ENCODE data around the gene SCFD2.

SCFD2 gene

DNA sequence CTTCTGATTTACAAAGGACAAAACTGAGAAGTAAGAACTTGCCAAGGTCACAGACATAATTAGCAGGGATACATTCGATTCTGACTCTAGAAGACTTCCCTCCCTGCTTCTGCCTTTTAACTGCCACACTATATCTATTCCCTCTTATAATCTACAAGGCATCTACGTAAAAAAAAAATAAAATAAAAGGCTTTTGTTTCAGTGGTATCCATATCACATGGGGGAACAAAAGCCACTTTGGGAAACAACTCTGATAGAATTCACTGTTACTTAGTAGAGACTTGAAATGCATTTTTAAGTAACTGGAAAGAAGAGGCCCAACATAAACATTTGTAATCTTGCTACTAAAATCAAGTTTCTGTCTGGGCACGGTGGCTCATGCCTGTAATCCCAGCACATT, 247.2 kb downstream of the SCFD2 start:
- H3K4me3 ChIP-seq (ENCODE audit: low read length): no peak overlapping the region
- no peaks in the 10 kb centered on the region for H3K36me3 ChIP-seq (ENCODE audit: insufficient read depth, low read length)
- peaks cover 6% of the 10 kb centered on the region for H3K4me1 ChIP-seq (ENCODE audit: control insufficient read depth, insufficient read depth, low read length)
- no peaks in the 10 kb centered on the region for H3K9me3 ChIP-seq (replicated peaks; ENCODE audit: low read length)
- H3K27me3 ChIP-seq (ENCODE audit: control insufficient read depth, insufficient read depth, low read length): no peaks in the 10 kb centered on the region
- no peak overlapping the region for H3K9ac ChIP-seq (ENCODE audit: low read depth, low read length)
- H3K4me2 ChIP-seq (ENCODE audit: low read length): no peak overlapping the region

DNA sequence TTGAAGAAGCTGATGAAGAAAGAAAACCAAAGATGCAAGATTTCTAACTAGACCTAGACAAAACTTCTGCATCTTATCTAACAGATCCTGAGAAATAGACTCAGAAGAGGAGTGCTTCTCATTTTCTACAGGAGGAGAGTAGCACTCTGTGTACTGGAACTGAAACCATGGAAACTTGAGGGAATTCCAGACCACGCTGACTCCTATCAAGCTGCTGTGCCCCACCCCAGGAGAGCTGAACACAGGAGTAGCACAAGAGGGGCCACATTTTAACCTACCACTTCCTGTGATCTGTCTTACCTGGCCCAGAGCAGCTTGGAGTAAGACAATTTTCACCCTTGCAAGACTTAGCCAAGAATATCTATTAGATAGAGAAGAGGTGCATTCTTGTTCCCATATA, 248.9 kb downstream of the SCFD2 start:
- H3K36me3 ChIP-seq (ENCODE audit: insufficient read depth, low read length): no peaks in the 10 kb centered on the region
- no peak overlapping the region for H3K4me3 ChIP-seq (ENCODE audit: low read length)
- peaks cover 6% of the 10 kb centered on the region for H3K4me1 ChIP-seq (ENCODE audit: control insufficient read depth, insufficient read depth, low read length)
- no peaks in the 10 kb centered on the region for H3K27me3 ChIP-seq (ENCODE audit: control insufficient read depth, insufficient read depth, low read length)
- H3K4me2 ChIP-seq (ENCODE audit: low read length): no peak overlapping the region
- H3K9me3 ChIP-seq (replicated peaks; ENCODE audit: low read length): no peaks in the 10 kb centered on the region
- no peak overlapping the region for H3K9ac ChIP-seq (ENCODE audit: low read depth, low read length)

DNA sequence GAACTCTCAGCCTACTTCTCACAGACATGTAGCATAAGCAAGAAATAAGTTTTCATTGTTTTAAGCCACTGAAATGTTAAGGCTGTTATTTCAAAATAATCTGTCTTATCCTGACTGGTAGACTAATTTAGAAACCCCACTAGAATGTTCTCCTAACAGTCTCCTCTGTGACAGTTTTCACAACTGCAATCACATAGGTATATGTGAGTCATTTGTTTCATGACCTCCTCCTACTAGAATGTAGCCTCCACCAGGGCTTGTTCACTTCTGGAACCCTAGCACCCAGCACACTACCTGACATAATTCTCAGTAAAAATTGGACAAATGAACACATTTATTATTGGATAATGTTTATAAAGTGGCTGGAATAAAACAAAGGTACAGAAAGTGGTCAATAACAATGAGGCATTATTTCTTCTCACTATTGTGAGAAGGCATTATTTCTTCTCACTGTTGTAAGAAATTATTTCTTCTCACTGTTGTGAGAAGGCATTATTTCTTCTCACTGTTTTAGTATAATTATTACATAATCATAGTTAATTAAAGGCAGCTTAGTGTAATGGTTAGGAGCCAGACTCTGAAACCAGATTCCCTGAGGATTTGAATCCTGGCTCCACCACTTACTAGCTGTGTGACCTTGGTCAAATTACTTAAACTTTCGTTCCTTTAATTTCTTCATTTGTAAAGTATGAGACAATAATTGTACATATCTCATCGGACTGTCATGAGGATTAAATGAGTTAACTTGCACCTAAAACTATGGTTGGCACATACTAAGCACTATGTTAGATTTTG, 252.2 kb downstream of the SCFD2 start:
- Histone ChIP-seq H3K9ac (ENCODE audit: low read depth, low read length) (no peak overlapping the region), H3K27me3 (ENCODE audit: control insufficient read depth, insufficient read depth, low read length) (no peaks in the 10 kb centered on the region), H3K36me3 (ENCODE audit: insufficient read depth, low read length) (no peaks in the 10 kb centered on the region), H3K4me1 (ENCODE audit: control insufficient read depth, insufficient read depth, low read length) (no peaks in the 10 kb centered on the region), H3K4me2 (ENCODE audit: low read length) (no peak overlapping the region), H3K4me3 (ENCODE audit: low read length) (no peak overlapping the region), H3K9me3 (replicated peaks; ENCODE audit: low read length) (no peaks in the 10 kb centered on the region)

DNA sequence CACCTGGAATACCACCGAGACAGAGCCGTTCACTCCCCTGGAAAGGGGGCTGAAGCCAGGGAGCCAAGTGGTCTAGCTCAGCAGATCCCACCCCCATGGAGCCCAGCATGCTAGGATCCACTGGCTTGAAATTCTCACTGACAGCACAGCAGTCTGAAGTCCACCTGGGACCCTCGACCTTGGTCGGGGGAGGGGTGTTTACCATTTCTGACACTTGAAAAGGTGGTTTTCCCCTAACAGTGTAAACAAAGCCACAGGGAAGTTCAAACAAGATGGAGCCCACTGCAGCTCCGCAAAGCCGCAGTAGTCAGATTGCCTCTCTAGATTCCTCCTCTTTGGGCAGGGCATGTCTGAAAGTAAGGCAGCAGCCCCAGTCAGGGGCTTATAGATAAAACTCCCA, 260.5 kb downstream of the SCFD2 start:
- H3K36me3 ChIP-seq (ENCODE audit: insufficient read depth, low read length): no peaks in the 10 kb centered on the region
- H3K4me3 ChIP-seq (ENCODE audit: low read length): no peak overlapping the region
- peaks cover 16% of the 10 kb centered on the region for H3K4me1 ChIP-seq (ENCODE audit: control insufficient read depth, insufficient read depth, low read length)
- no peak overlapping the region for H3K9ac ChIP-seq (ENCODE audit: low read depth, low read length)
- H3K9me3 ChIP-seq (replicated peaks; ENCODE audit: low read length): no peaks in the 10 kb centered on the region
- H3K4me2 ChIP-seq (ENCODE audit: low read length): no peak overlapping the region
- H3K27me3 ChIP-seq (ENCODE audit: control insufficient read depth, insufficient read depth, low read length): no peaks in the 10 kb centered on the region

DNA sequence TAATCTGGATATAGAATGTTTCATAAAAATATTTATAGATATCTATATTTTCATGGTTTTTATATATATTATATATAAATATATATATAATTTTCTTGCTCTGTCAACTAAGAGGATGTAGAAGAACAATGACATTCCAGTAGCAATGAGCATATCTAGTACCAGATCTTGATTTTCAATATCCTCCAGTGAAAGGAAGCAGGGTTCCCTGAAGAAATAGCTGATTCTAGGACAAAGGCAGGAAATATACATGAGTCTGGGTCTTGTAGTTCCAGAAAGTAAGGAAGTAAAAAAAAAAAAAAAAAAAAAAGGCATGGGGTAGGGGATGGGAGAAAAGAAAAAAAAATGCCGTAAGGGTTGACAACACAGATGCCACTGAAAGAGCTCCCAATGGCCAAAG, 262.4 kb downstream of the SCFD2 start:
- H3K4me1 ChIP-seq (ENCODE audit: control insufficient read depth, insufficient read depth, low read length): peaks cover 34% of the 10 kb centered on the region
- no peaks in the 10 kb centered on the region for H3K9me3 ChIP-seq (replicated peaks; ENCODE audit: low read length)
- no peaks in the 10 kb centered on the region for H3K36me3 ChIP-seq (ENCODE audit: insufficient read depth, low read length)
- H3K4me3 ChIP-seq (ENCODE audit: low read length): no peak overlapping the region
- H3K27me3 ChIP-seq (ENCODE audit: control insufficient read depth, insufficient read depth, low read length): no peaks in the 10 kb centered on the region
- no peak overlapping the region for H3K4me2 ChIP-seq (ENCODE audit: low read length)
- no peak overlapping the region for H3K9ac ChIP-seq (ENCODE audit: low read depth, low read length)

DNA sequence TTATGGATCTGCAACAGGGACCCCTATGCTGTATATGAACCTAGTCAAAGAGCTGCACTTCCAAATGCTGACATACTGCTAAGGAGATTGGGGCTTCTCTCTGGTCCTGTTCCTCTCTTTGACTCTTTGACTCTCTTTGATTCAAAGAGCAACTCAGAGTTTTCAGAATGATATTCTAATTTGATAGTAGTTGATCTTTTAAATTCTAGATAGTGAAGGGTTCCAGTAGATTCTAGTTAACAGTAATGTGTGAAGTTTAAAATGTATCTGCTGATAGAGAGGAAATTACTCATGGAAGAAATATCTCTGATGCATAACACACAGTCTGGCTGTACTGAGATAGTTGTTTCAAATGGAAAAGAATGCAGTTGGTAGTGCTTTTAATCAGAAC, 264.7 kb downstream of the SCFD2 start:
- H3K4me2 ChIP-seq (ENCODE audit: low read length): peak overlapping the region; percentile 79
- H3K27me3 ChIP-seq (ENCODE audit: control insufficient read depth, insufficient read depth, low read length): no peaks in the 10 kb centered on the region
- peaks cover 37% of the 10 kb centered on the region for H3K4me1 ChIP-seq (ENCODE audit: control insufficient read depth, insufficient read depth, low read length)
- H3K36me3 ChIP-seq (ENCODE audit: insufficient read depth, low read length): no peaks in the 10 kb centered on the region
- H3K4me3 ChIP-seq (ENCODE audit: low read length): peak overlapping the region; percentile 60
- H3K9me3 ChIP-seq (replicated peaks; ENCODE audit: low read length): no peaks in the 10 kb centered on the region
- H3K9ac ChIP-seq (ENCODE audit: low read depth, low read length): peak overlapping the region; percentile 70

DNA sequence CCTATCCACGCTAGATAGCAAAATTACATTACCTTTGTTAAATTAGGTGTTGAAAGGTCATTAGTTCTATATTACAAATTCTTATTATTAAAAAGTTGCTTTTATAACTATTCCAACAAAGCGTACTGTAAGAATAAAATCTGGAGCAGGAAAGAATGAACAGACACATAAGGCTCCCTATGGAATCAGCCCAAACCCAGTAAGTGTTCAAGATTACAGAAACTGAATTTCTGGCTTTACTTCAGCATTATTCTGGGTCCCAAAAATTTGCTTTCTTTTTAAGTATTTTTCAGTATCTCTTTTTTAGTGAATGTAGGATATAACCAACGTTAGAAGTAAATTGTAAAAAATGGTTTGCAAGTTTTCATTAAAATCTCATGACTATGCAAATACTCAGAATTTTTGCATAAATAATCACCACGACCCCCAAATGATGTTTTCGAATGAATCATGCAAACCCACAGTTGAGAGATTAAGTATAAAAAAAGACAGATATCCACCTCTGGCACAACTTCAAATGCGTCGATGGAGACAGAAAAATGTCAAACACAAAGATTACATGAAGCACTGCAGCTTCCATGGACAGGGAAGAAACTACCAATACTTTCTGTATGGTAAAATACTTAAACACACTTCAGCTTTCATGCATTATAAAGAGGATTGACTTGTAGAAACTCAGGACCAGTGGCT, 265.2 kb downstream of the SCFD2 start:
- Histone ChIP-seq H3K4me1 (ENCODE audit: control insufficient read depth, insufficient read depth, low read length) (peaks cover 37% of the 10 kb centered on the region), H3K4me2 (ENCODE audit: low read length) (peak overlapping the region; percentile 79), H3K9me3 (replicated peaks; ENCODE audit: low read length) (no peaks in the 10 kb centered on the region), H3K4me3 (ENCODE audit: low read length) (peak overlapping the region; percentile 60), H3K27me3 (ENCODE audit: control insufficient read depth, insufficient read depth, low read length) (no peaks in the 10 kb centered on the region), H3K36me3 (ENCODE audit: insufficient read depth, low read length) (no peaks in the 10 kb centered on the region), H3K9ac (ENCODE audit: low read depth, low read length) (peak overlapping the region; percentile 70)

DNA sequence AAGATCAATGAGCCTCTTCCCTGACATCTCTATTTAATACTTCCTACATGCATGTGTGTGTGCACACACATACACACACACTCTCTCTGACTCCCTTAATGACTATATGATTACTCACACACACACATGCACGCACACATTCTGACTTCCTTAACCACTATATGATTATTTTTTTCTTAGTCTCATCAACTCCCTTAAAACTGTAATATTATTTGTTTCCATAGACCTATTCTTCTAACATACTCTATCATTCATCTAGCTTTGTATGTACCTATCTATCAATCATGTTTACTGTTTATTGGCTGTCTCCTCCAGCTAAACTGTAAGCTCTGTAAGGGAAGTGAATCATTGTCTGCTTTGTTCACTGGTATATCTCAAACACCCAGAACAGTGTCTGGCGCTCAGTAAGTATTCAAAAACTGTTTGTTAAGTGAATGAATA, 267.2 kb downstream of the SCFD2 start:
- Histone ChIP-seq H3K4me3 (ENCODE audit: low read length) (no peak overlapping the region), H3K27me3 (ENCODE audit: control insufficient read depth, insufficient read depth, low read length) (no peaks in the 10 kb centered on the region), H3K9me3 (replicated peaks; ENCODE audit: low read length) (no peaks in the 10 kb centered on the region), H3K36me3 (ENCODE audit: insufficient read depth, low read length) (no peaks in the 10 kb centered on the region), H3K4me2 (ENCODE audit: low read length) (peak overlapping the region; percentile 11), H3K9ac (ENCODE audit: low read depth, low read length) (peak overlapping the region; percentile 39), H3K4me1 (ENCODE audit: control insufficient read depth, insufficient read depth, low read length) (peaks cover 37% of the 10 kb centered on the region)

DNA sequence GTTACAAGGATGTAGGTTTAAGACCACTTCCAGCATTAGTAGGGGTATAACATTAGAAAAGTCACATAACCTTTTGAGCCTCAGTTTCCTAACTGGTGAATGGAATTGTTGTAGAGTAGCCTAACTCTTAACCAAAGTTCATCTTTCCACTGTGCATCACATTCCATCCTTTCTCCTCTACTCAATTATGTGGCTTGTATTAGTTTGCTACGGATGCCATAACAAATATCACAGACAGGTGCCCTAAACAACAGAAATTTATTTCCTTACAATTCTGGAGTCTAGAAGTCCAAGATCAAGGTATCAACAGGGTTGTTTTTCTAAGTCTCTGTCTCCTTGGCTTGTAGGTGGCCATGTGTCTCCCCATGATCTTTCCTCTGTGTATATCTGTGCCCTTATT, 271.8 kb downstream of the SCFD2 start:
- H3K27me3 ChIP-seq (ENCODE audit: control insufficient read depth, insufficient read depth, low read length): no peaks in the 10 kb centered on the region
- H3K4me1 ChIP-seq (ENCODE audit: control insufficient read depth, insufficient read depth, low read length): peaks cover 15% of the 10 kb centered on the region
- no peaks in the 10 kb centered on the region for H3K36me3 ChIP-seq (ENCODE audit: insufficient read depth, low read length)
- H3K4me3 ChIP-seq (ENCODE audit: low read length): no peak overlapping the region
- no peak overlapping the region for H3K9ac ChIP-seq (ENCODE audit: low read depth, low read length)
- H3K9me3 ChIP-seq (replicated peaks; ENCODE audit: low read length): no peaks in the 10 kb centered on the region
- no peak overlapping the region for H3K4me2 ChIP-seq (ENCODE audit: low read length)

DNA sequence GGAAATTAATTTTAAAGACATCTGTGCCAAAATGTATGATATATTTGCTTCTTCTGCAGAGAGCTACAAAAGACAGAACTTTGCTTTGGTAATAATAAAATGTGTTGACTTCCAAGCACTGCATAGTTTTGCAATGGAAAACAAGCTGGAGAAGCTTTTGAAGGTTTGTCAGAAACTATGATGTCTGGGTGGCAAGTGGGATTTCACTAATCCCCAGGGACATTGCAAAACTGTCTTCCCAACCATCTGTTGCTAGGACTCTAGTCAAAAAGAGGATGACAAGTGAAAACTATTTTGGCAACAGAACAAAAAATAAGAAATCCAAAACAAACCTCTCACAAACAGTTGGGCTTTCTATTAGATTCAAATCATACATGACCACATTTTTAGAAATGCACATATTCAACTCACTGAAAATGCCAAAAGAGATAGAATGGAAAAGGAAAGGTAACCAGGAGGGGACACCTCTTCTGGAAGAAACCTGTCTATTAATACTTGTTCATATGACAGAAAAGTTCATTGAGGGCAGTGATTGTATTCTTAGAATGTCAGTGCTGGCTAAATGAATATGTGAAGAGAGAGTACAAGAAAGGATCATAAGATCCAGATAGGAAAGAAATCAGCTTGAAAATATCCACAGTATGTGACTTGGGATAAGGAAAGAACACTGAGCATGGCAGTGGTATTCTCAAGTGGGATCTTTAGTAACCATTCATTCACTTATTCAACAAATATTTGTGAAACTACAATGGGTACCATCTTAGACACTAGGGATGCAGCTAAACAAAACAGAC, 275.7 kb downstream of the SCFD2 start:
- H3K4me1 ChIP-seq (ENCODE audit: control insufficient read depth, insufficient read depth, low read length): peaks cover 7% of the 10 kb centered on the region
- H3K9me3 ChIP-seq (replicated peaks; ENCODE audit: low read length): no peaks in the 10 kb centered on the region
- H3K36me3 ChIP-seq (ENCODE audit: insufficient read depth, low read length): no peaks in the 10 kb centered on the region
- no peaks in the 10 kb centered on the region for H3K27me3 ChIP-seq (ENCODE audit: control insufficient read depth, insufficient read depth, low read length)
- H3K9ac ChIP-seq (ENCODE audit: low read depth, low read length): no peak overlapping the region
- H3K4me3 ChIP-seq (ENCODE audit: low read length): no peak overlapping the region
- H3K4me2 ChIP-seq (ENCODE audit: low read length): no peak overlapping the region

DNA sequence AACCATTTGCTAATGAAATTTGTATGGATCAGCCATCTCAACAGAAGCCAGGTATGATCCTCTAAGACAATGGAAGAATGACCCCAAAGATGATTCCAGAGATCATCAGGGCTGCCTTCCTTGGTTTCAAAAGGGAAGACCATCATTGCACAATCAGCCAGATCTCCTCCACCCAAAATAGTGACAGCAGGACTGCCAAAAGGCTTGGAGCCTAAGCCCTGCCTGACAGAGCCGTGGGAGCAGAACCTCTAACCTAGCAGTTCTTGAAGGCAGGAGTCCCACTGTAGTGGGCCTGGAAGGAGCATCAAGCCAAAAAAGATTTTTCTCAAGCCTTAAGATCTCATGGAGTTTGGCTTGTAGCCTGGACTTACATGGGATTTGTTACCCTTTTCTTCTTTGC, 277.7 kb downstream of the SCFD2 start:
- Histone ChIP-seq H3K9me3 (replicated peaks; ENCODE audit: low read length) (no peaks in the 10 kb centered on the region), H3K4me1 (ENCODE audit: control insufficient read depth, insufficient read depth, low read length) (peaks cover 7% of the 10 kb centered on the region), H3K4me2 (ENCODE audit: low read length) (no peak overlapping the region), H3K27me3 (ENCODE audit: control insufficient read depth, insufficient read depth, low read length) (no peaks in the 10 kb centered on the region), H3K4me3 (ENCODE audit: low read length) (no peak overlapping the region), H3K36me3 (ENCODE audit: insufficient read depth, low read length) (no peaks in the 10 kb centered on the region), H3K9ac (ENCODE audit: low read depth, low read length) (no peak overlapping the region)
